ENCODE measurements around the gene FCN2.

DNA sequence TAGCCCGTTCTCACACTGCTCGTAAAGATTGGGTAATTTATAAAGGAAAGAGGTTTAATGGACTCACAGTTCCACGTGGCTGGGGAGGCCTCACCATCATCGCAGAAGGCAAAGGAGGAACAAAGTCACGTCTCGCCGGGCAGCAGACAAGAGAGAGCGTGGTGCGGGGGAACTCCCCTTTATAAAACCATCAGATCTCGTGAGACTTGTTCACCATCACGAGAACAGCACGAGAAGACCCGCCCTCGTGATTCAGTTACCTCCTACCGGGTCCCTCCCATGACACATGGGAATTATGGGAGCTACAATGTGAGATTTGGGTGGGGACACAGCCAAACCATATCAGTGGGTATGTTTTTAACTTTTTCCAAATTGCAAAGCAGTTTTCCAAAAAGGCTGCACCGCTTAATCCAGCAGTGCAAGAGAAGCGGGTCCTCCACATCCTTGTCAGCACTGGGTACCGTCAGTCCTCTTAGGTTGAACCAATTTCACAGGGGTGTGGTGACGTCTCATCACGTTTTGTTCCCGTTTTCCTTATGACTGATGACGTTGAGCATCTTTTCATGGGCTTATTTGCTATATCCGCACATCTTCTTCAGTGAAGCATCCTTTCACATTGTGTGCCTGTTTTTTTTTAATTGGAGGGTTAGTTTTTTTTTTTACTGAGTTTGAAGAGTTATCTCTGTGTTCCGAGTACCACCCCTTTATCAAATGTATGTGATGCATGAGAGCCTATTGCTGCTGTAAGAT, 8.0 kb upstream of the FCN2 start:
- no peak for TF ChIP-seq POLR2A (IDR thresholded peaks at IDR 0.05; ENCODE audit: low read length)
- TF ChIP-seq GATA1 (IDR thresholded peaks at IDR 0.05; ENCODE audit: low read depth, low read length): no peak
